ENCODE data around the gene FABP2.
"Not testable (repeated sequence)": the region's sequence is repeated elsewhere in the genome, so short reads cannot be mapped to it uniquely, and the experiment has no call there.

FABP2 gene

DNA sequence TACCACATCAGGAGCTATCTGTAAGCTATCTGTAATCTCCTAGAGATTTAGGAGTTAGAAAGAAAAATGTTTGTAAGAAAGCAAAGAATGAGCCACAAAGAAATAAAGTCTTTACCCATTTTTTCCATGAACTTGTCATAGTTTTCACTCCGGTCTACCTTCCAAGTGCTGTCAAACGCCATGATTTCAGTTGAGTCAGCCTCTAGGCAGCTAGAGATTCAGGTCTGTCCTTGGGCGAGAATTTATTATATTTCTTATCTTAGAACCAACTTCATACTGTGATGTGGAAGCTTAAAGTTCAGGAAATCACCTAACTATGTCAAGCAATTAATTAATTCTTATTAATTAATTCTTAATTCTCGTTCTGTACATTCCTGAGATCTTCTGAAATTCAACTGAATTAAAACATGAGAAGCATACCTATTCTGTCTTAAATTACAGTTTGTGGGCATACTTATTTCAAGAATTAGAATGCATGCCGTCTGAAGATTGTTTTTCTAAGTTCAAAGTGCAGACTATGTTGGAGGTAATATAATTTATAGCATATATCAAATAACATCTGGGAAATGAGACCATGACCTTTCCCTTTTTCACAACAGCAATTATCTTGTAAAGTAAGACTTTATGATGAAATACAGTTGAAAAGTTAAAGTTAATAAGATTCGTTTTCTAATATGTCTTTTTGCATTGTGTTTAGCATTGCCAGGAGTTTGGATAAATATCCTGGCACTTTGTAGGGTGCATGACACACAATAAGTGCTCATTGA lies at the start of gene FABP2:
Gene FABP2, minus strand, starts transcription at position 218 of the 767 bp plus-strand sequence. Its CDS starts 36 bp downstream, at position 182.
- Mint-ChIP-seq H3K36me3 (ENCODE audit: insufficient read depth) (peaks cover 1% of the 10 kb centered on the region), H3K9me3 (no peaks in the 10 kb centered on the region), H3K4me1 (no peaks in the 10 kb centered on the region), H3K27me3 (peaks cover 20% of the 10 kb centered on the region), H3K4me3 (no peak within 1 kb of the TSS), H3K27ac (ENCODE audit: low read depth) (no peak within 1 kb of the TSS)
- ATAC-seq (replicated peaks; ENCODE audit: extremely low read depth, poor library complexity, severe bottlenecking) (no peak), DNase-seq (ENCODE audit: low spot score in 2 of 2) (no peak)

DNA sequence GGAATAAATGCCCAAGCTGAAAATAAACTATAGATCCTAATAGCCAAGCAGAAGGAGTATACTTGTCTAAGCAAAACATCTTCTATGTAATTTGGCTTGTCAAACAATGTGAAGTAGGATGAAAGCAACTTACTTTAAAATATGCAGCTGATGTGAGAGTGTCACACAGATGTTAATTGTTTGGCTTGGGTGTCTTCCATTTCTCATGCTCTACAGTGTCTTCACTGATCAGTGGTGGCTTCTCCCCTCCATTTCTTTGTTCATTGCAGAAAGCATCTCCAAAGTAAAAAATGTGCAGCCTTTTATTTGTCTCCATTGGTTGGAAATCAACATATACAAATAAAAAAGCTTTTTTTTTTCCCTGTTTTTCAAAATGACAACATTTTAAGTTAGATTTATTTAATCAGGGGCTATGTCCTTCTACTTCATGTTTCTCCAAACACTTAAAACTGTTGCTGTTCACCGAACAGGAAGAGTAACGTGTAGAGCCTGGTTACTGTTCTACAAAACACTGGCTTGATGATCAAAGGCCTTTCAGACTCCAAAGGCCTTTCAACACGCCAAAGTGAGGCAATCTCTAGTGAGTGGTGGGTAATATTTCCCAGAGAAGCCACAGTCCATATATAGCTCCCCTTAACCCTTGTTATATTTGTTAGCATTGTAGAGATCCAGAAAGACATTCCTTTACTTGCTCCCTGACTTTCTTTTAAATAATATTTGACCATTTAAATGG lies 49.2 kb upstream of the FABP2 start:
- not testable (repeated sequence) for DNase-seq (ENCODE audit: low spot score in 2 of 2); H3K27me3 Mint-ChIP-seq; H3K4me3 Mint-ChIP-seq; H3K36me3 Mint-ChIP-seq (ENCODE audit: insufficient read depth); ATAC-seq (replicated peaks; ENCODE audit: extremely low read depth, poor library complexity, severe bottlenecking); H3K9me3 Mint-ChIP-seq
- Mint-ChIP-seq H3K4me1 (peaks cover 14% of the 10 kb centered on the region), H3K27ac (ENCODE audit: low read depth) (peak overlapping the region; percentile 51)

DNA sequence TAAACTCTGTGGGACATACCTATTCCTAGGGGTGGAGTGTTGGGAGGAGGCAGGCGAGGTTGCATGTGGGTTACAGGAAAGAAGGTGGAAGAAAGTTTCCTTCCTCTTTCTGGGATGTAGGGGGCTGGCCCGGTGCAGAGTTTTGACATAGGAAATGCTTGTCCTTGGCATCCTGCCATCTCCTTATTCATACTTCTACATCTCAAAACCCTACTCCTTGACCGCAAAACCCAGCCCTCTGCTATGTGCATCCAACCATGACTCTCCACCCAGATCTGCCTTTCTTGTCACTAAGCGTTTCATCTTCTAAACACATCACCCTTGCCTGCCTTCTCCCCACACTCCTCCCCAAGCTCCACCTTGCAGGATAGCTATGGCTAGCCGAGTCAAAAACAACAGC lies 48.5 kb upstream of the FABP2 start:
- H3K9me3 Mint-ChIP-seq; H3K36me3 Mint-ChIP-seq (ENCODE audit: insufficient read depth); H3K27me3 Mint-ChIP-seq; H3K4me3 Mint-ChIP-seq; H3K27ac Mint-ChIP-seq (ENCODE audit: low read depth): not testable (repeated sequence)
- H3K4me1 Mint-ChIP-seq, result peaks cover 14% of the 10 kb centered on the region
- DNase-seq (ENCODE audit: low spot score in 2 of 2) (peak in 1 of 2 donors; percentile 14), ATAC-seq (replicated peaks; ENCODE audit: extremely low read depth, poor library complexity, severe bottlenecking) (peak; percentile 74)

DNA sequence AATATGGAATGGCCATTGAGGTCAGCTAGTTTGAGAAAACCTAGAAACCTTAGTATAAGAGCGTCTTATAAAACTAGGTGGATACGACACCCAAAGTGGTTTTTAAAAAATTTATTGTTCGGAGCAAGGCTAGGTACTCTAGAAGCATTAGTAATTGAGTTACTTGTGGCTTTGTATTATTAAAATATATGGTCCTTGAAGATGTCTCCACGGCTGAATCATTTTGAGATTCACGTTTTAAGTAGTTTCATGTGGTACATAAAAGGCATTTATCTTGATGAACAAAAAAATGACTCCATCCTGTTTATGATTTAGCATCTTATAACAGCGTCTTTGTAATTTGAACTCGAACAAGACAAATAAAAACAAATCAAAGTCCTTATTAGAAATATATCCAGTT lies 44.9 kb upstream of the FABP2 start:
- not testable (repeated sequence) for DNase-seq (ENCODE audit: low spot score in 2 of 2); H3K27ac Mint-ChIP-seq (ENCODE audit: low read depth); H3K9me3 Mint-ChIP-seq; H3K4me3 Mint-ChIP-seq; ATAC-seq (replicated peaks; ENCODE audit: extremely low read depth, poor library complexity, severe bottlenecking); H3K36me3 Mint-ChIP-seq (ENCODE audit: insufficient read depth); H3K27me3 Mint-ChIP-seq
- peaks cover 14% of the 10 kb centered on the region for H3K4me1 Mint-ChIP-seq

DNA sequence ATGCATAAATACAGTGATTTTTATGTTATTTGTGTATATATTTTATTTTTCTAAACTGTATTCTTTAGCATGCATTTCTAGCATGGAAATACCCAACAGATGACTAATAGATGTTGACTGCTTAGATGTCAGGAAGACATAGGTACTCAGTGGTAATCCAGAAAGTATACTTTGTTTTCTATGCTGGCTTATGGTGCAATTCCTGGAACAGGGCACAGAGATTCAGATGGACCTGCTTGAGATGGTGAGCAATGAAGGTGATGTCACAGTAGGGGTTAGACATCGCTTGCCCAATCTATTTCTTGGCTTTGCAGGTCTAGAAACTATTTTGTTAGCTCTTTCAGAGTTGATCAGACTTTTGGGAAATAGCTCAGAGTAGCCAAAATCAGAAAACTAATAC lies 42.3 kb upstream of the FABP2 start:
- DNase-seq (ENCODE audit: low spot score in 2 of 2); H3K36me3 Mint-ChIP-seq (ENCODE audit: insufficient read depth); H3K9me3 Mint-ChIP-seq; H3K27ac Mint-ChIP-seq (ENCODE audit: low read depth); ATAC-seq (replicated peaks; ENCODE audit: extremely low read depth, poor library complexity, severe bottlenecking); H3K4me3 Mint-ChIP-seq; H3K4me1 Mint-ChIP-seq; H3K27me3 Mint-ChIP-seq: not testable (repeated sequence)

DNA sequence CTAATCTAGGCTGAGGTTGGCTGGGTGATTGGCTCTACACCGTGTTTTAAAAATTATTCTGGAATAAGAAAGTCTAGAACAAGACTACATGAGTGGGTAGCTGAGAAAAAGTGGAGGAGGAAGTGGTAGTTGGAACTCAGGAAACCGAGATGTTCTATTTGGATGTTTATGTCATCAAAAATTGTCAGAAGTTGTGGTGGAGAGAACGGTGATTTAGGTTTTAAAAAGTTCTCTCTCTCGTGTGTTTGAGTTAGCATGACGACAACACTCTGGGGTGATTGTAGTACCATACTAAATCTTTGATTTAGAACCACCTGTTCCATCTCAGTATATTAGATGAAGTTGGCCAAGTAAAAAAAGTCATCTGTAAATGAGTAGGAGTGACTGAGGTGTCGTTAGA lies 41.4 kb upstream of the FABP2 start:
- H3K27ac Mint-ChIP-seq (ENCODE audit: low read depth); DNase-seq (ENCODE audit: low spot score in 2 of 2); H3K36me3 Mint-ChIP-seq (ENCODE audit: insufficient read depth); H3K27me3 Mint-ChIP-seq; H3K4me1 Mint-ChIP-seq; H3K4me3 Mint-ChIP-seq; H3K9me3 Mint-ChIP-seq: not testable (repeated sequence)
- ATAC-seq (replicated peaks; ENCODE audit: extremely low read depth, poor library complexity, severe bottlenecking), result peak; percentile 6

DNA sequence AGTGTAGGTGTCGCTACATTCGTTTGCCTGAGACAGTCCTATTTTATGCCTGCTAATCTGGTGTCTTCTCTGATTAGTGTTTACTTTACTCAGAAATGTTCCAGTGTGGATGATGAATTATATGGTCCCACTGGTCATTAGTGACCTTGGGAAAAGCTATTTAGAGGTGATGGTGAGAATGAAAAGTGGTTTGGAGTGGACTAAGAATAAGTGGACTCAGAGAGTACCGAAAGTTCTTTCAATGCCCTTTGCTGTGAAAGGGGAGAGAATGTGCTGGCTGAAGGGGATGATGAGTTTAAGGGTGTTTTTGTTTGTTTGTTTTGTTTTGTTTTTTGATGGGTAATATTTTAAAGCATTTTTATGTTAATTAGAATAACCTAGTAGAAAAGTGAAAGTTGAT lies 40.5 kb upstream of the FABP2 start:
- H3K36me3 Mint-ChIP-seq (ENCODE audit: insufficient read depth); H3K27ac Mint-ChIP-seq (ENCODE audit: low read depth); ATAC-seq (replicated peaks; ENCODE audit: extremely low read depth, poor library complexity, severe bottlenecking); H3K27me3 Mint-ChIP-seq; H3K4me3 Mint-ChIP-seq; H3K4me1 Mint-ChIP-seq; H3K9me3 Mint-ChIP-seq; DNase-seq (ENCODE audit: low spot score in 2 of 2): not testable (repeated sequence)

DNA sequence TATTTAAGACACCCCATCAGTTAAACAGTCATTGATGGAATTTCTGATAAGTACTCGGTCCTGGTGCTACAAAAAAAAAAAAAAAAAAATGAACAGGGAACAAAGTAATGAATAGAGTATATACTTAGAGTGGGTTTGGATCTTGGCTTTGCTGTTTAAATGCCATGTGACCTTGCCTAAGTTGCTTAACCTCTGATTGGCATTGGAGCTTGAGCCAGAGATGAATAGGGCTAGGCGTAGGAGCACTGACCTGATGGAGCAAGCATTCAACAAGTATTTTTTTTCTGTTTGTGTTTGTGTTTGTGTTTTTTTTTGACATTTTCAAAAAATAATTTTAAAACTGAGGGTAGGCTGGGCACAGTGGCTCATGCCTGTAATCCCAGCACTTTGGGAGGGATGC lies 37.9 kb upstream of the FABP2 start:
- H3K27ac Mint-ChIP-seq (ENCODE audit: low read depth); H3K27me3 Mint-ChIP-seq; ATAC-seq (replicated peaks; ENCODE audit: extremely low read depth, poor library complexity, severe bottlenecking): not testable (repeated sequence)

DNA sequence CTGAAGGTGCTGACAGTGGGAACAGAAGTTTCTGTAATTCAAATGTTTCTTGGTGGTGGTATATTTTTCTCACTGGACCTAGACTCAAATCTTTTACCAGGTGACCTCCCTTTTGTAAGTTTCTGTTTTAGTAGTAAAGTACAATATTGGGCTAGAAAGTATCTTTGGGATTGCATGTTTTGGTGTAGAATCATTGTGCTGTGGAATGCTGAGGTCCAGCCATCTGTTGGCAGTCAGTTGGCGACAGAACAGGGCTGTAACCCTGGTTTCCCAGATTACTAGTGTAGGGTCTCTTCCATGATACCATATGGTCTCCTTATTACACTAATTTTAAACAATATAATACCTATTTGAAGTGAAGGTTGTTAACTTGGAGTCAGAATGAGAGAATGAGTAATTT lies 34.9 kb upstream of the FABP2 start:
- not testable (repeated sequence) for H3K27ac Mint-ChIP-seq (ENCODE audit: low read depth); DNase-seq (ENCODE audit: low spot score in 2 of 2)

More for the DNA sequence above, 37.9 kb upstream of the FABP2 start:
- H3K36me3 Mint-ChIP-seq (ENCODE audit: insufficient read depth); H3K9me3 Mint-ChIP-seq; H3K4me3 Mint-ChIP-seq; H3K4me1 Mint-ChIP-seq; DNase-seq (ENCODE audit: low spot score in 2 of 2): not testable (repeated sequence)

DNA sequence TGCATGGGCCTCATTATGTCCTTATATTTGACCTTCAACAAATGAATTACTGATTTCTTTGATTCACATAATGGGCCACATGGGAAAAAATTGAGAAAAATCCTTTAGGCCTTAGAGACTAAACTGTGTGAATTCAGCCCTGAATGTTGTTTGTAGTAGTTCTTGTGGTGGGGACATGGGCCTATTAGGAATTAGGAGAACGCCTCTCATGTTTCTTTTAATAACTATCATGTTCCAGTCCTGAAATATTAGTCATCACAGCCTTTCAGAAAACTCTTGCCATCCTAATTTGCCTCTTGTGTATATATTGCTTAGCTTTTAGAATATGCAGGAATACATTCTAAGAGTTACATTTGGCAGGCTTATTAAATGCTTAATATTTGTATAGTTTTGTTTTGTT lies 34.1 kb upstream of the FABP2 start:
- H3K27me3 Mint-ChIP-seq; H3K4me3 Mint-ChIP-seq; DNase-seq (ENCODE audit: low spot score in 2 of 2); ATAC-seq (replicated peaks; ENCODE audit: extremely low read depth, poor library complexity, severe bottlenecking); H3K9me3 Mint-ChIP-seq; H3K4me1 Mint-ChIP-seq; H3K27ac Mint-ChIP-seq (ENCODE audit: low read depth); H3K36me3 Mint-ChIP-seq (ENCODE audit: insufficient read depth): not testable (repeated sequence)

More for the DNA sequence above, 34.9 kb upstream of the FABP2 start:
- H3K27me3 Mint-ChIP-seq; H3K36me3 Mint-ChIP-seq (ENCODE audit: insufficient read depth); ATAC-seq (replicated peaks; ENCODE audit: extremely low read depth, poor library complexity, severe bottlenecking); H3K4me3 Mint-ChIP-seq; H3K9me3 Mint-ChIP-seq; H3K4me1 Mint-ChIP-seq: not testable (repeated sequence)

DNA sequence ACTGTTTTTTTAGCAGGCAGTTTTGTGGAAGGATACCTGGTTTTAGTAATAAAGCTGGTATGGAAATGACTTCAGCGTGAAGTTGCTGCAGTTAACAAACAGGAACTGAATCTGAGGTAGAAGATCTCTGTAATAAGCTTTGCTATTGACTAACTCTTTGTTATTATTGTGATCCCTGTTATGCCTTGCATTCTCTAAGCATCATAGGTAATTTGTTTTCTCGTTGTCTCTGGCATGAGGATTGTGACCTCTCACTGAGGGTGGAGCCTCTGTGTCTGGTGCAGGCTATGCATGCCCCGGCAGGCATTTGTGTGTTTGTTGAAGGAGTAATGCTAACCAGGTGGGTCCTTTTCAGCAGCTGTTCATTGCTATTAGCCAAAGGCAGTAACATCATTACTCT lies 31.4 kb upstream of the FABP2 start:
- not testable (repeated sequence) for H3K36me3 Mint-ChIP-seq (ENCODE audit: insufficient read depth); H3K4me3 Mint-ChIP-seq; DNase-seq (ENCODE audit: low spot score in 2 of 2); H3K27ac Mint-ChIP-seq (ENCODE audit: low read depth); H3K9me3 Mint-ChIP-seq; ATAC-seq (replicated peaks; ENCODE audit: extremely low read depth, poor library complexity, severe bottlenecking); H3K4me1 Mint-ChIP-seq
- peaks cover 12% of the 10 kb centered on the region for H3K27me3 Mint-ChIP-seq

DNA sequence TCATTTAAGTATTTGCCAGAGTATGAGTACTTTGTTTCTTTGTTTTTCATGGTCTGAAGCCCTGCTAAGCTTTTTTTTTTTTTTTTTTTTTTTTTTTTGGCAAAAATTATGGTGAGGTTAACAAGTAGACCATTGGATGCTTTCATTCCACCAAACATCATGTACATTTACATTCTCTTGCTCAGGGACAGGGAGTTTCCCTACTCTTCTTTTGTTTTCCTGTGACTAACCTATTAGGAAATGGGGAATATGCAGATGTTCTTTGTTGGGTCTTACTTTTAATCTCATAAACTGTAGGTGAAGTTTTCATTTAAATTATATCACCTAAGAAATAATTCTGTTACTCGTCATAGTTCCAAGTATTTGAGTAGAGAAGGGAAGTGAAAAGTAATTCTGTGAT lies 26.2 kb upstream of the FABP2 start:
- not testable (repeated sequence) for H3K9me3 Mint-ChIP-seq; H3K4me3 Mint-ChIP-seq; H3K4me1 Mint-ChIP-seq; ATAC-seq (replicated peaks; ENCODE audit: extremely low read depth, poor library complexity, severe bottlenecking); H3K27ac Mint-ChIP-seq (ENCODE audit: low read depth); DNase-seq (ENCODE audit: low spot score in 2 of 2); H3K36me3 Mint-ChIP-seq (ENCODE audit: insufficient read depth)
- H3K27me3 Mint-ChIP-seq, result peaks cover 21% of the 10 kb centered on the region

DNA sequence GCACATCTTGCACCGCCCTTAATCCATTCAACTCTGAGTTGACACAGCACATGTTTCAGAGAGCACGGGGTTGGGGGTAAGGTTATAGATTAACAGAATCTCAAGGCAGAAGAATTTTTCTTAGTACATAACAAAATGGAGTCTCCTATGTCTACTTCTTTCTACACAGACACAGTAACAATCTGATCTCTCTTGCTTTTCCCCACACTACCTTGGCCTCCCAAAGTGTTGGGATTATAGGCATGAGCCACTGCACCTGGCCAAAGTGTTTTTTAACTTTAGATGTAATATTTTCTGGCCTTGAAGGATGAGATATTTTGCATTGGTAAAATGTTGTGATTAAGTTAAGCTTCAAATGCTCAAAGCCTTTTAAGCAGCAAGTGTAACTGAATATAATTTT lies 21.4 kb upstream of the FABP2 start:
- not testable (repeated sequence) for DNase-seq (ENCODE audit: low spot score in 2 of 2); H3K4me3 Mint-ChIP-seq; H3K4me1 Mint-ChIP-seq; H3K36me3 Mint-ChIP-seq (ENCODE audit: insufficient read depth); H3K9me3 Mint-ChIP-seq; H3K27me3 Mint-ChIP-seq; H3K27ac Mint-ChIP-seq (ENCODE audit: low read depth); ATAC-seq (replicated peaks; ENCODE audit: extremely low read depth, poor library complexity, severe bottlenecking)
